H9 (cell line): ENCODE results near the gene BANP. TPM values are rescaled to one million over a fixed set of nuclear protein-coding genes. Genes with fewer than 3 reads are reported as not detected.
"Not testable (repeated sequence)": the region's sequence is repeated elsewhere in the genome, so short reads cannot be mapped to it uniquely, and the experiment has no call there.

Experiments used
- DNase-seq: peaks from one replicate; pipeline ENCODE4 v3.0.0-alpha.2; 2017
- H2AFZ ChIP-seq: one replicate; pipeline ENCODE4 v1.6.1; 2013; ENCODE audit warnings: mild to moderate bottlenecking, low read length, control low read depth, moderate library complexity
- H2AK5ac ChIP-seq: 2 replicates; pipeline ENCODE4 v1.6.1; 2013; ENCODE audit warnings: low read length, control low read depth, mixed read lengths; ENCODE audit not compliant: insufficient read length
- H2BK120ac ChIP-seq: one replicate; pipeline ENCODE4 v1.6.1; 2013; ENCODE audit warnings: low read depth, mild to moderate bottlenecking, low read length, control low read depth, inconsistent platforms; ENCODE audit not compliant: poor library complexity, severe bottlenecking
- H2BK12ac ChIP-seq: 2 replicates; pipeline ENCODE4 v1.6.1; 2013; ENCODE audit warnings: low read length, control low read depth, mixed read lengths, low read depth; ENCODE audit not compliant: insufficient read length
- H2BK15ac ChIP-seq: 2 replicates; pipeline ENCODE4 v1.6.1; 2013; ENCODE audit warnings: low read depth, low read length, control low read depth
- H2BK20ac ChIP-seq: one replicate; pipeline ENCODE4 v1.6.1; 2013; ENCODE audit warnings: low read depth, mild to moderate bottlenecking, low read length, control low read depth, inconsistent platforms; ENCODE audit not compliant: poor library complexity, severe bottlenecking
- H2BK5ac ChIP-seq: 2 replicates; pipeline ENCODE4 v1.6.1; 2013; ENCODE audit warnings: low read length, control low read depth, mixed read lengths; ENCODE audit not compliant: insufficient read length
- H3K14ac ChIP-seq: 2 replicates; pipeline ENCODE4 v1.6.1; 2013; ENCODE audit warnings: low read length, control low read depth; ENCODE audit not compliant: insufficient read depth
- H3K18ac ChIP-seq: 2 replicates; pipeline ENCODE4 v1.6.1; 2013; ENCODE audit warnings: low read depth, mild to moderate bottlenecking, mixed read lengths, low read length, control low read depth; ENCODE audit not compliant: insufficient read length
- H3K23ac ChIP-seq: 2 replicates; pipeline ENCODE4 v1.6.1; 2013; ENCODE audit warnings: low read length, control low read depth, mixed read lengths, low read depth; ENCODE audit not compliant: insufficient read length
- H3K23me2 ChIP-seq: 2 replicates; pipeline ENCODE4 v1.6.1; 2013; ENCODE audit warnings: low read depth, mild to moderate bottlenecking, mixed read lengths, low read length, control low read depth; ENCODE audit not compliant: insufficient read length, poor library complexity, severe bottlenecking
- H3K27ac ChIP-seq: 2 replicates; pipeline ENCODE4 v1.5.1; 2013; ENCODE audit warnings: low read length, control low read depth, mixed read lengths, low read depth; ENCODE audit not compliant: insufficient read length
- H3K27me3 ChIP-seq: 2 replicates; pipeline ENCODE4 v1.6.1; 2013; ENCODE audit warnings: low read length, control low read depth, inconsistent platforms; ENCODE audit not compliant: insufficient read depth
- H3K4ac ChIP-seq: 2 replicates; pipeline ENCODE4 v1.6.1; 2013; ENCODE audit warnings: low read depth, mild to moderate bottlenecking, control low read depth, inconsistent platforms, low read length, moderate library complexity
- H3K4me1 ChIP-seq: 2 replicates; pipeline ENCODE4 v1.6.1; 2013; ENCODE audit warnings: low read length, control low read depth, inconsistent platforms; ENCODE audit not compliant: insufficient read depth
- H3K4me2 ChIP-seq: 2 replicates; pipeline ENCODE4 v1.6.1; 2013; ENCODE audit warnings: low read length, control low read depth, mixed read lengths; ENCODE audit not compliant: insufficient read length, insufficient read depth
- H3K56ac ChIP-seq: 2 replicates; pipeline ENCODE4 v1.6.1; 2013; ENCODE audit warnings: low read depth, mild to moderate bottlenecking, mixed read lengths, low read length, control low read depth; ENCODE audit not compliant: insufficient read length
- H3K79me1 ChIP-seq: 2 replicates; pipeline ENCODE4 v1.6.1; 2013; ENCODE audit warnings: low read depth, mild to moderate bottlenecking, moderate library complexity, low read length, control low read depth, inconsistent platforms; ENCODE audit not compliant: insufficient read depth, poor library complexity, severe bottlenecking
- H3K79me2 ChIP-seq: 2 replicates; pipeline ENCODE4 v1.6.1; 2013; ENCODE audit warnings: low read length, control low read depth, inconsistent platforms; ENCODE audit not compliant: insufficient read depth
- H3K9ac ChIP-seq: 2 replicates; pipeline ENCODE4 v1.6.1; 2013; ENCODE audit warnings: low read length, control low read depth, mixed read lengths; ENCODE audit not compliant: insufficient read length; ENCODE audit errors: extremely low read depth
- H3K9me3 ChIP-seq: one replicate; pipeline ENCODE4 v1.6.1; 2013; ENCODE audit warnings: low read depth, low read length, inconsistent platforms; ENCODE audit not compliant: control insufficient read depth
- H3T11ph ChIP-seq: one replicate; pipeline ENCODE4 v1.6.1; 2013; ENCODE audit warnings: mild to moderate bottlenecking, low read length, control low read depth, inconsistent platforms
- H4K20me1 ChIP-seq: one replicate; pipeline ENCODE4 v1.6.1; 2013; ENCODE audit not compliant: control insufficient read depth, insufficient read length, insufficient read depth
- H4K5ac ChIP-seq: 2 replicates; pipeline ENCODE4 v1.6.1; 2013; ENCODE audit warnings: low read depth, mild to moderate bottlenecking, mixed read lengths, low read length, control low read depth; ENCODE audit not compliant: insufficient read length
- H4K8ac ChIP-seq: replicated peaks from 2 replicates; pipeline ENCODE4 v1.6.1; 2013; ENCODE audit warnings: low read length, control low read depth, mixed read lengths, low read depth; ENCODE audit not compliant: insufficient read length
- H4K91ac ChIP-seq: 2 replicates; pipeline ENCODE4 v1.6.1; 2013; ENCODE audit warnings: low read depth, mild to moderate bottlenecking, moderate library complexity, mixed read lengths, low read length, control low read depth; ENCODE audit not compliant: insufficient read length
- H3K27ac Mint-ChIP-seq, 3 experiments: 2 replicates in 2 of 3; 3 replicates in 1 of 3; pipeline ENCODE4 v1.8.0; 2020 to 2021; ENCODE audit warnings: mixed read lengths in 3 of 3, mild to moderate bottlenecking in 1 of 3, moderate library complexity in 1 of 3
- H3K27me3 Mint-ChIP-seq: 2 replicates; pipeline ENCODE4 v1.8.0; 2021; ENCODE audit warnings: low read depth, mild to moderate bottlenecking, moderate library complexity, mixed read lengths
- H3K36me3 Mint-ChIP-seq, 3 experiments: 2 replicates in 2 of 3; 3 replicates in 1 of 3; pipeline ENCODE4 v1.8.0; 2020 to 2021; ENCODE audit warnings: low read depth in 3 of 3, mixed read lengths in 3 of 3; ENCODE audit not compliant: insufficient read depth in 1 of 3
- H3K4me1 Mint-ChIP-seq, 2 experiments: 2 replicates each; pipeline ENCODE4 v1.8.0; 2020; ENCODE audit warnings: mixed read lengths in 2 of 2
- H3K4me3 Mint-ChIP-seq, 2 experiments: 2 replicates in 1 of 2; 3 replicates in 1 of 2; pipeline ENCODE4 v1.8.0; 2020 to 2021; ENCODE audit warnings: mild to moderate bottlenecking in 2 of 2, mixed read lengths in 2 of 2, moderate library complexity in 1 of 2
- H3K9me3 Mint-ChIP-seq, 2 experiments: 2 replicates in 1 of 2; 3 replicates in 1 of 2; pipeline ENCODE4 v1.8.0; 2020; ENCODE audit warnings: mild to moderate bottlenecking in 2 of 2, mixed read lengths in 2 of 2, moderate library complexity in 1 of 2
- WGBS: extraction: QIAGEN DNeasy Blood & Tissue Kit; methylation state at CpG from one replicate; pipeline ENCODE4 v1.1.7; 2013; ENCODE audit warnings: missing lambda C conversion rate, low lambda C conversion rate, mixed read lengths; ENCODE audit not compliant: insufficient read length; ENCODE audit errors: extremely low coverage; 5-methylcytosine and 5-hydroxymethylcytosine counted together
- total RNA-seq: library from RNA; stranded (reverse); gene quantifications from 2 replicates; pipeline ENCODE4 v1.2.1, GENCODE V29; 2021

The BANP gene
- total RNA-seq, 1 experiment from 2014 or later, result 24.9 TPM

- not testable (repeated sequence) for H3K4me3 Mint-ChIP-seq, H3T11ph ChIP-seq, H3K18ac ChIP-seq, H3K23ac ChIP-seq, H3K4me1 ChIP-seq, H3K9me3 ChIP-seq, H2AFZ ChIP-seq, H3K27ac ChIP-seq, H3K4ac ChIP-seq, H3K9ac ChIP-seq, H2BK20ac ChIP-seq, H3K9me3 Mint-ChIP-seq, H3K14ac ChIP-seq, H3K36me3 Mint-ChIP-seq, H3K27ac Mint-ChIP-seq, H4K20me1 ChIP-seq, H2BK120ac ChIP-seq, H2BK5ac ChIP-seq, H3K4me1 Mint-ChIP-seq, H2BK12ac ChIP-seq, H4K5ac ChIP-seq, H3K56ac ChIP-seq, H4K8ac ChIP-seq, H3K79me1 ChIP-seq, H3K23me2 ChIP-seq, H4K91ac ChIP-seq, H3K4me2 ChIP-seq, DNase-seq, H2BK15ac ChIP-seq, H2AK5ac ChIP-seq, H3K27me3 ChIP-seq, H3K79me2 ChIP-seq
- peaks cover 26% of the 10 kb centered on the region for H3K27me3 Mint-ChIP-seq
- no CpG with 5 or more reads among the region's 18 CpGs for WGBS
These were observed 38.5 kb upstream of the BANP start for GRCh38 chr16:87912691-87913090.

- not testable (repeated sequence) for H3K14ac ChIP-seq, H3K4ac ChIP-seq, H3K27ac ChIP-seq, H3K36me3 Mint-ChIP-seq, H3K23ac ChIP-seq, H3K56ac ChIP-seq, H3K4me2 ChIP-seq, H4K5ac ChIP-seq, H3K79me2 ChIP-seq, H4K20me1 ChIP-seq, H3K9ac ChIP-seq, H3K4me1 Mint-ChIP-seq, H2BK12ac ChIP-seq, H3K79me1 ChIP-seq, H3K23me2 ChIP-seq, H2BK15ac ChIP-seq, H2BK120ac ChIP-seq, H2AFZ ChIP-seq, DNase-seq, H3K9me3 Mint-ChIP-seq, H4K8ac ChIP-seq, H3K18ac ChIP-seq, H3K9me3 ChIP-seq, H4K91ac ChIP-seq, H3K27ac Mint-ChIP-seq, H2BK20ac ChIP-seq, H3K4me3 Mint-ChIP-seq, H2AK5ac ChIP-seq, H3T11ph ChIP-seq, H3K27me3 ChIP-seq, H2BK5ac ChIP-seq, H3K4me1 ChIP-seq
- peaks cover 11% of the 10 kb centered on the region for H3K27me3 Mint-ChIP-seq
- no CpG with 5 or more reads among the region's 27 CpGs for WGBS
These were observed 37.1 kb upstream of the BANP start for GRCh38 chr16:87914021-87914725.
